Right lobe of liver (tissue), 4 donors: ENCODE data around the gene MARF1.

Experiments used
- POLR2A ChIP-seq: fragments of 450-650 bp; IDR thresholded peaks from one replicate; pipeline ENCODE4 v1.6.1; 2017; ENCODE audit warnings: antibody characterized with exemption, mild to moderate bottlenecking
- TF ChIP-seq, protein P1 (sequence below), 4 donors: fragments of 200-600 bp in 3 of 4; fragments of 450-650 bp in 1 of 4; IDR thresholded peaks; one replicate each; pipeline versions ENCODE4 v1.5.1 to v1.8.0; 2016 to 2022; ENCODE audit warnings: antibody characterized with exemption in 4 of 4, mild to moderate bottlenecking in 2 of 4
- donor health status: DM: no; HTN: no; CAD: no.
- donor health status: DM: no; HTN: no; CAD: no.
- donor health status: DM: no; HTN: yes; CAD: no.

GRCh38 chr16:15553313-15554088 is 89.5 kb downstream of the MARF1 start:
- TF ChIP-seq, protein P1, sequence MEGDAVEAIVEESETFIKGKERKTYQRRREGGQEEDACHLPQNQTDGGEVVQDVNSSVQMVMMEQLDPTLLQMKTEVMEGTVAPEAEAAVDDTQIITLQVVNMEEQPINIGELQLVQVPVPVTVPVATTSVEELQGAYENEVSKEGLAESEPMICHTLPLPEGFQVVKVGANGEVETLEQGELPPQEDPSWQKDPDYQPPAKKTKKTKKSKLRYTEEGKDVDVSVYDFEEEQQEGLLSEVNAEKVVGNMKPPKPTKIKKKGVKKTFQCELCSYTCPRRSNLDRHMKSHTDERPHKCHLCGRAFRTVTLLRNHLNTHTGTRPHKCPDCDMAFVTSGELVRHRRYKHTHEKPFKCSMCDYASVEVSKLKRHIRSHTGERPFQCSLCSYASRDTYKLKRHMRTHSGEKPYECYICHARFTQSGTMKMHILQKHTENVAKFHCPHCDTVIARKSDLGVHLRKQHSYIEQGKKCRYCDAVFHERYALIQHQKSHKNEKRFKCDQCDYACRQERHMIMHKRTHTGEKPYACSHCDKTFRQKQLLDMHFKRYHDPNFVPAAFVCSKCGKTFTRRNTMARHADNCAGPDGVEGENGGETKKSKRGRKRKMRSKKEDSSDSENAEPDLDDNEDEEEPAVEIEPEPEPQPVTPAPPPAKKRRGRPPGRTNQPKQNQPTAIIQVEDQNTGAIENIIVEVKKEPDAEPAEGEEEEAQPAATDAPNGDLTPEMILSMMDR (IDR thresholded peaks at IDR 0.05): no peak
- TF ChIP-seq POLR2A: no peak
